UCSD-AML1 (cell line): ENCODE results near the gene BOC.

Source experiments
- DNase-seq: peaks from one replicate; lab custom pipeline; 2025; ENCODE audit not compliant: unreplicated experiment; lab: John Stamatoyannopoulos, UW

The BOC gene

GRCh38 chr3:113268942-113269341 lies 57.6 kb downstream of the BOC start:
- DNase-seq = no peak

DNA sequence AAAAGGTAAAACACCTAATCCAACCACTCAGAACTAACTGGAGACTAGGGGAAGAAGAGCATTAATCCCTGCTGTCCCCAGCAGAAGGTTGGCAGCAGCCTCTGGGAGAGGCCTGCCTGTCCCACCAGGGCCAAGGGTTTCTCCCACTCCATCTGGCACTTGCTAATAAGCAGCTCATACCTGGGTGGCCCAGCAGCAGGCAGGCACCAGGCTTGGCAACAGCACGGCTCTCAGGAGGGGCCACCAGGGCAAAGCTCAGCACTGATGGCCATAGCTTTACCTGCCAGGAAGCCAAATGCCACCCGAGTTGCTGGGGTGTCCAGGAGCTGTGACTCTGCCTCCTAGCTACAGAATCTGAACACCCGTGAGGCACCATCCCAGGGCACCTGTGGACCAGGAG lies 58.3 kb downstream of the BOC start:
- DNase-seq = no peak

GRCh38 chr3:113270068-113270467 lies 58.7 kb downstream of the BOC start:
- no peak for DNase-seq

- no peak for DNase-seq
These were observed 59.4 kb downstream of the BOC start for GRCh38 chr3:113270786-113271185.

DNA sequence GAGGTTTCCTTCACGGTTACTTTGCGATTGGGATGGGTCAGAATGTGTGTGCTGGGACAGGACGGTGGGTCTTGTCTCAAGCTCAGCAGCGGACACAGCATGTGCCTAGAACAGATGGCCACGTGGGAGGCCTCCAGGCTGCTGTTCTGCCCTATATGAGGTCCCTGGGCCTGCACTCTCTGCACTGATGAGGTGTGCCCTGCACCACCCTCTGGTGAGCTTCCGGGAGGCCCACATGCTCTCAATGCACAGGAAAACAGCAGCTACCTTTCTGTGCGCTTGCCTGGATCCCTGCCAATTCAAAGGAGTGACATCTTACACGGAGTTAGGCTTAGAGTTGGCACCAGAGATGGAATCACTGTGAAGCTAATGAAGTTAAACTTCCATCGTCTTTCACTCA lies 59.8 kb downstream of the BOC start:
- DNase-seq = no peak

- no peak for DNase-seq
These were observed 60.4 kb downstream of the BOC start for GRCh38 chr3:113271594-113272384.

DNA sequence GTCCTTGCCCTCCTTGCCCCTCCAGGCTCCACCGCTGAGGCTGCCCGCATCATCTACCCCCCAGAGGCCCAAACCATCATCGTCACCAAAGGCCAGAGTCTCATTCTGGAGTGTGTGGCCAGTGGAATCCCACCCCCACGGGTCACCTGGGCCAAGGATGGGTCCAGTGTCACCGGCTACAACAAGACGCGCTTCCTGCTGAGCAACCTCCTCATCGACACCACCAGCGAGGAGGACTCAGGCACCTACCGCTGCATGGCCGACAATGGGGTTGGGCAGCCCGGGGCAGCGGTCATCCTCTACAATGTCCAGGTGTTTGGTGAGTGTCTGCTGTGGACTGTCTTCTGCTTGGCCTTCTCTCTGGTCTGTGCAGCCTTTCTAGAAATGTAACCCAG lies 61.0 kb downstream of the BOC start:
- no peak for DNase-seq

- no peak for DNase-seq
These were observed 61.7 kb downstream of the BOC start for GRCh38 chr3:113273011-113273410.

DNA sequence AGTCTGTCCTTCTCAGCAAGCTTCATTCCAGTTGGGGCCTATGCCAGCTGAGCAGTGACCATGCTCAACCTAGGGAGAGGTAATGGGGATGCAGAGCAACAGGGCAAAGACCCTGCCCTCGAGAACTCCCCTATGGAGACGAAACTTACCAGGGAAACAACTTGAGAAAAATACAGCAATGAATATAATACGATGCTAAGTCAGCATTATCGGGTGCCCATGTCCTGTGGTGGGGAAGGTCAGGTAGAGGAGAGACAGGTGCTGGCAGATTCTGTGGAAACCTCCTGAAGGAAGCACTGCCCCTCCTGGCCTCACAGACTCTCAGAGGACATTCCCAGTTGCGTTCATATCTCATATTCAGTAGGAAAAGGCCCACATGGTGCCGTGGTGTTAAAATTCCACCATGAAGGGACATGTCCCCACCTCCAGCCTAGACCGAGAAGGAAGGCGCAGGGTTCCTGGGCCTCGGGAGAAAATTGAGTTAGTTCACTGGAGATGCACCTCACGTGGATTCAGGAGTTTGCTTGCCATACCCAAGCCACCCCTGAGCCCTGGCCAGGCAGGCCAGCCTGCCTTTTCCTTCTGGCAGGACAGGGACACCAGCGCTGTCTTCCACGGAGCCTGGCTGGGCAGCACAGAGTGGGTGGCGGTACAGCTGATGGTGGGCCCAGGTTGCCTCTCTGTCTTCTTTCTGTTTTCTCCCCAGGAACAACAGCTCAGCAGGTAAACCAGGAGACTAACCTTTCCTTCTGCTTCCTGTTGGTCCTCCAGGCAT lies 62.4 kb downstream of the BOC start:
- DNase-seq = no peak

DNA sequence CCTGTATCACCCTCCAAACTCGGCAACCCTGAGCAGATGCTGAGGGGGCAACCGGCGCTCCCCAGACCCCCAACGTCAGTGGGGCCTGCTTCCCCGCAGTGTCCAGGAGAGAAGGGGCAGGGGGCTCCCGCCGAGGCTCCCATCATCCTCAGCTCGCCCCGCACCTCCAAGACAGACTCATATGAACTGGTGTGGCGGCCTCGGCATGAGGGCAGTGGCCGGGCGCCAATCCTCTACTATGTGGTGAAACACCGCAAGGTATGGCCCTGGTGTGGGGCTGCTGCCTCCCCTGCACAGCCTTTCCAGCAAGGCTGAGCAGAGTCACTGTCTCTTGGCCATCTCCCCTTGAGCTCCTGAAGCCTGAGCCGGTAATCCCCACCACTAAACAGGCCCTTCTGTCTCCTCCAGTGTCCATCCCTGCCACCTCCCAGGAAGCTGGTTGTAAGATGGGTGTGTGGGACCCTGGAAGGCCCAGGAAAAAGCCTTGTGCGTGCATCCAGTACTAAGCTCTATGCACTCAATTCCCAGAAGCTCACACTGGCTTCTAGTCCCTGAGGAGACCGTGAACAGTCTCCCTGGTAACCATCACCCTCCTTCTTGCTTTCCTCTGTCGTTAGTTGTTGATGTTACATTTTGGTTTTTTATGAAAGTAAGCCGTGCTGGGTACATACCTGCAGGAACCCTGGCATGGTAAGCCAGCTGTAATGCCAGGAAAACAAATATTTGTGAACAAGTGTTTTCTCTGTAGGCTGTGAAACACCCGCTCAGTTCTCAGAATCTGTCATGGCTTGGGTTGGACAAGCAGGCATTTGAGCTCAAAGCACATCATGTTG lies 63.3 kb downstream of the BOC start:
- no peak for DNase-seq

GRCh38 chr3:113275258-113275556 lies 63.9 kb downstream of the BOC start:
- no peak for DNase-seq

GRCh38 chr3:113275583-113275928 lies 64.2 kb downstream of the BOC start:
- DNase-seq = no peak

DNA sequence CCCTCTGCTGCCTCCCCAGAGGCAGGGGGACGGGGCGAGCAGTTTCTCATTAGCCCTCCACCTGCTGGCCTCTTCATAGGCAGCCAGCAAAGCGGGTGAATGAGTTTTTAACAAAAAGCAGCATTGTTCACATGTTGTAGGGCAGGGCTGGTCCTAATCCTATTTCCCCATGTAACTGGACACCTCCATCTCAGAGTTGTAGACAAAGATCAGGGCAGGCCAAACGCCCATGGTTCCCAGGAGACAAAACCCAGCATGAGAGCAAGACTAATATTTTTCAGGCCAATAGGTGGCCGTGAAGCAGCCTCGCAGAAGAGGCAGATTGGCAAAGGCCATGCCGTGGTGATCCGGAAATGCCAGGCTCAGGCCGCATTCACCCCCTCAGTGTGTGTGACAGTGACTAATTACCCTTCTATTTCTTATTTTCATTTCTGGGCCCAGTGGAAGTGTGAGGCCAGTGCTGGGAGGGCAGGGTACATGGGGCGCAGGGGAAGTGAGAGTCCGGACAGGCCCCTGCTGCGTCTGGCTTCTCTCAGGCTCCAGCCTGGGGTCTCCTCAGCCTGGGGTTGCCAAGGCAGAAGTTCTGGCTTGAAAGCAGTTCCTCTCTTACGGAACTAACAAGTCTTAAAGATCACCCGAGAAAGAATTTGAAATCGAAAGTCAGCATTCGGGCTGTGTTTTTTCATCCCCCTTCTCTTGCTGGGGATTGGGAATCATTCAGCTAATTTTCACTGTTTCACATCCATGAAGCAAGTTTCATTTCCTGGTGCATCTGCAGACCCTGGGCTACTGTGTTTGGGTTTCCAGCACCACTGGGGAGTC lies 64.8 kb downstream of the BOC start:
- DNase-seq = peak; percentile 34

DNA sequence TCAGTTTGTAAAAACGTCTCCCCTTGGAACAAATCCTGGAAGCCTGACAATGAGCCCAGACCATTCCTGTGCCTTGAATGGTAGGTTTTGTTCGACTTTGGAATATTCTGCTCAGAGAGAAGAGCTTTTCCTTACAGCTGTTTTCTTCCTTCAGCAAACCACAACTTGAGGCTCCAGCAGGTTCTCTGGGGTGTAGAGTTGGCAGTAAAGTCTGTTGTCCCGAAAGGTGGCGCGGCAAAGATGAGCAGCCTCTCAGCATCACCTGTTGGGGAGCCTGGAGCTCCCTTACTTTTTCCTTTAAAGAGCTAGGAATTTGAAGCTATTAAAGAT lies 65.4 kb downstream of the BOC start:
- no peak for DNase-seq

- no peak for DNase-seq
These were observed 66.1 kb downstream of the BOC start for GRCh38 chr3:113277414-113277813.

GRCh38 chr3:113277941-113278598 lies 66.7 kb downstream of the BOC start:
- DNase-seq = no peak

DNA sequence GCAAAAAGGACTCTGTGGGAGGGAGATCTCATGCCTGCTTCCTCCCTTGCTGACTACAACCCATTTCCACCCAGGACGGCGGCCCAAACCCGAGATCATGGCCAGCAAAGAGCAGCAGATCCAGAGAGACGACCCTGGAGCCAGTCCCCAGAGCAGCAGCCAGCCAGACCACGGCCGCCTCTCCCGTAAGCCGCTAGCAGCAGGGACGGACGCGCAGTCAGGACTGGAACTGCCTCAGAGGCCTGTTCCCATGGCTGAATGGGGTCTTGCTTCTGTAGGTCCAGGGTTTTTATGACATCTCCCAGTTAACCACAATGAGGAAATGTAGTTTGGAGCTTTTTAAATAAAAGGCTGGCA lies 67.2 kb downstream of the BOC start:
- DNase-seq = no peak

GRCh38 chr3:113279686-113280085 lies 68.3 kb downstream of the BOC start:
- no peak for DNase-seq

DNA sequence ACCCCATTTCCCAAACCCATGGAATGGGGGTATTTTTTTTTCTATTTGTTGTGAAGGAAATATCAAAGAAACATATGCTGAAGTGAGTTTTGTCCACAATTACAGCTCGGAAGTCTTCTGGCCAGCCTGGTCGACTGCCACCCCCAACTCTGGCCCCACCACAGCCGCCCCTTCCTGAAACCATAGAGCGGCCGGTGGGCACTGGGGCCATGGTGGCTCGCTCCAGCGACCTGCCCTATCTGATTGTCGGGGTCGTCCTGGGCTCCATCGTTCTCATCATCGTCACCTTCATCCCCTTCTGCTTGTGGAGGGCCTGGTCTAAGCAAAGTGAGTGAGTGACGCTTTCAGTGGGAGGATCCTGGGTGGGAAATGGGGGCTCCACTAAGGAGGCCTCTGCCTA lies 71.9 kb downstream of the BOC start:
- no peak for DNase-seq

DNA sequence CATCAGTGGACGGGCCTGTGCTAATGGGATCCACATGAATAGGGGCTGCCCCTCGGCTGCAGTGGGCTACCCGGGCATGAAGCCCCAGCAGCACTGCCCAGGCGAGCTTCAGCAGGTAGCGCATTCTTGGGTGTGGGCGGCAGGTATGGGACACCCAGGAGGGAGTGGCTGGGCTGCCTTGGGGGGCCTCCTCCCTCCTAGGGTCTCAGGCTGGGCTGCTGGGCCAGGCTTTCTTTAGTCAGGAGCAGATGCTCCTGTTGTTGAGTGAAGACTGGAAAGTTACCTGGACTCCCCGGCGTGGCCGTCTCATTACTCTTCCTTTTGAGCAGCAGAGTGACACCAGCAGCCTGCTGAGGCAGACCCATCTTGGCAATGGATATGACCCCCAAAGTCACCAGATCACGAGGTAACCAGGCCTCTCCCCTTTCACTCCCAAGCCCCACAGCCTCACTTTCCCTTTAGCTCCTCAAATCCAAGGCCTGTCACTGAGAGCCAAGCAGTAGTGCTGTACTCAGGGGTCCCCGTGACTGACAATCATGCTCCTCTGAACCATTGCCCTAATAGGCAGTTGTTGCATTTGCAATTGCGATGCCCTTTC lies 73.2 kb downstream of the BOC start:
- no peak for DNase-seq
